Measurements from ENCODE around the gene DGKQ.
"Not testable (repeated sequence)": the region's sequence is repeated elsewhere in the genome, so short reads cannot be mapped to it uniquely, and the experiment has no call there.

The DGKQ gene

GRCh38 chr4:948101-948935, 25.1 kb downstream of the DGKQ start:
- DNase-seq, result no peak

GRCh38 chr4:947491-947971, 25.8 kb downstream of the DGKQ start:
- no peak for DNase-seq

GRCh38 chr4:946517-947471, 26.6 kb downstream of the DGKQ start:
- no peak for DNase-seq

- no peak for DNase-seq
Observed at GRCh38 chr4:946103-946450, 27.3 kb downstream of the DGKQ start.

GRCh38 chr4:945274-946102, 27.9 kb downstream of the DGKQ start:
- DNase-seq, result no peak

- not testable (repeated sequence) for DNase-seq
Observed at GRCh38 chr4:939508-939907, 33.9 kb downstream of the DGKQ start.

GRCh38 chr4:932713-933070, 40.7 kb downstream of the DGKQ start:
- DNase-seq, result no peak

GRCh38 chr4:931960-932712, 41.2 kb downstream of the DGKQ start, which contains the start of the genes GAK and TMEM175:
TSS of gene GAK (minus strand) at chr4:932316. CDS start at chr4:932187, 129 bp downstream.
TSS of gene TMEM175 (plus strand) at chr4:932460. CDS start at chr4:947740, 15,280 bp downstream.
- peak; percentile 92 for DNase-seq

GRCh38 chr4:931194-931959, 42.0 kb downstream of the DGKQ start:
- no peak for DNase-seq

- no peak for DNase-seq
Observed at GRCh38 chr4:930827-931193, 42.6 kb downstream of the DGKQ start.

GRCh38 chr4:930028-930551, 43.3 kb downstream of the DGKQ start:
- peak; percentile 22 for DNase-seq

GRCh38 chr4:929096-929765, 44.1 kb downstream of the DGKQ start:
- DNase-seq, result no peak

- not testable (repeated sequence) for DNase-seq
Observed at GRCh38 chr4:927566-927965, 45.8 kb downstream of the DGKQ start.

GRCh38 chr4:926538-926937, 46.8 kb downstream of the DGKQ start:
- DNase-seq, result no peak

- no peak for DNase-seq
Observed at GRCh38 chr4:925771-926500, 47.4 kb downstream of the DGKQ start.

GRCh38 chr4:925171-925570, 48.2 kb downstream of the DGKQ start:
- DNase-seq, result no peak

- DNase-seq, result no peak
Observed at GRCh38 chr4:924107-925096, 49.0 kb downstream of the DGKQ start.

- DNase-seq, result no peak
Observed at GRCh38 chr4:921830-922331, 51.5 kb downstream of the DGKQ start.
